ENCODE measurements around the gene TFR2.

GRCh38 chr7:100598425-100598824 is 42.9 kb downstream of the TFR2 start:
- TF ChIP-seq KDM1A (CRISPR knock-in tag; IDR thresholded peaks at IDR 0.05): no peak
- no peak for TF ChIP-seq SMC3 (IDR thresholded peaks at IDR 0.05; ENCODE audit: low read length)
- no peak for TF ChIP-seq ZNF883 (CRISPR knock-in tag; IDR thresholded peaks at IDR 0.05; ENCODE audit: not compliant biosample characterization)
- TF ChIP-seq NCOR1 (IDR thresholded peaks at IDR 0.05; ENCODE audit: borderline replicate concordance, low read length): no peak
- TF ChIP-seq ZNF660 (CRISPR knock-in tag; IDR thresholded peaks at IDR 0.05; ENCODE audit: borderline replicate concordance, low read depth): no peak
- TF ChIP-seq, protein P1, sequence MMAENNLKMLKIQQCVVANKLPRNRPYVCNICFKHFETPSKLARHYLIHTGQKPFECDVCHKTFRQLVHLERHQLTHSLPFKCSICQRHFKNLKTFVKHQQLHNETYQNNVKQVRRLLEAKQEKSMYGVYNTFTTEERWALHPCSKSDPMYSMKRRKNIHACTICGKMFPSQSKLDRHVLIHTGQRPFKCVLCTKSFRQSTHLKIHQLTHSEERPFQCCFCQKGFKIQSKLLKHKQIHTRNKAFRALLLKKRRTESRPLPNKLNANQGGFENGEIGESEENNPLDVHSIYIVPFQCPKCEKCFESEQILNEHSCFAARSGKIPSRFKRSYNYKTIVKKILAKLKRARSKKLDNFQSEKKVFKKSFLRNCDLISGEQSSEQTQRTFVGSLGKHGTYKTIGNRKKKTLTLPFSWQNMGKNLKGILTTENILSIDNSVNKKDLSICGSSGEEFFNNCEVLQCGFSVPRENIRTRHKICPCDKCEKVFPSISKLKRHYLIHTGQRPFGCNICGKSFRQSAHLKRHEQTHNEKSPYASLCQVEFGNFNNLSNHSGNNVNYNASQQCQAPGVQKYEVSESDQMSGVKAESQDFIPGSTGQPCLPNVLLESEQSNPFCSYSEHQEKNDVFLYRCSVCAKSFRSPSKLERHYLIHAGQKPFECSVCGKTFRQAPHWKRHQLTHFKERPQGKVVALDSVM (CRISPR knock-in tag; IDR thresholded peaks at IDR 0.05): no peak
- no peak for TF ChIP-seq CHD2 (IDR thresholded peaks at IDR 0.05; ENCODE audit: low read depth, low read length)
- TF ChIP-seq, protein P2, sequence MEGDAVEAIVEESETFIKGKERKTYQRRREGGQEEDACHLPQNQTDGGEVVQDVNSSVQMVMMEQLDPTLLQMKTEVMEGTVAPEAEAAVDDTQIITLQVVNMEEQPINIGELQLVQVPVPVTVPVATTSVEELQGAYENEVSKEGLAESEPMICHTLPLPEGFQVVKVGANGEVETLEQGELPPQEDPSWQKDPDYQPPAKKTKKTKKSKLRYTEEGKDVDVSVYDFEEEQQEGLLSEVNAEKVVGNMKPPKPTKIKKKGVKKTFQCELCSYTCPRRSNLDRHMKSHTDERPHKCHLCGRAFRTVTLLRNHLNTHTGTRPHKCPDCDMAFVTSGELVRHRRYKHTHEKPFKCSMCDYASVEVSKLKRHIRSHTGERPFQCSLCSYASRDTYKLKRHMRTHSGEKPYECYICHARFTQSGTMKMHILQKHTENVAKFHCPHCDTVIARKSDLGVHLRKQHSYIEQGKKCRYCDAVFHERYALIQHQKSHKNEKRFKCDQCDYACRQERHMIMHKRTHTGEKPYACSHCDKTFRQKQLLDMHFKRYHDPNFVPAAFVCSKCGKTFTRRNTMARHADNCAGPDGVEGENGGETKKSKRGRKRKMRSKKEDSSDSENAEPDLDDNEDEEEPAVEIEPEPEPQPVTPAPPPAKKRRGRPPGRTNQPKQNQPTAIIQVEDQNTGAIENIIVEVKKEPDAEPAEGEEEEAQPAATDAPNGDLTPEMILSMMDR (CRISPR knock-in tag; IDR thresholded peaks at IDR 0.05): no peak
- TF ChIP-seq ZBTB25 (CRISPR knock-in tag; IDR thresholded peaks at IDR 0.05): no peak
